IPS-18c (cell line): ENCODE measurements around the gene RGL3.
"Not testable (repeated sequence)": the region's sequence is repeated elsewhere in the genome, so short reads cannot be mapped to it uniquely, and the experiment has no call there.

ENCODE experiments used
- H3K4me3 ChIP-seq: 2 replicates; pipeline ENCODE4 v1.7.0; 2013; ENCODE audit warnings: low read depth, mild to moderate bottlenecking, low read length, moderate library complexity; ENCODE audit not compliant: insufficient read depth
- H3K9me3 ChIP-seq: one replicate; pipeline ENCODE4 v1.6.1; 2013; ENCODE audit warnings: mild to moderate bottlenecking, low read length, moderate library complexity; ENCODE audit not compliant: control insufficient read depth, insufficient read depth

The RGL3 gene

DNA sequence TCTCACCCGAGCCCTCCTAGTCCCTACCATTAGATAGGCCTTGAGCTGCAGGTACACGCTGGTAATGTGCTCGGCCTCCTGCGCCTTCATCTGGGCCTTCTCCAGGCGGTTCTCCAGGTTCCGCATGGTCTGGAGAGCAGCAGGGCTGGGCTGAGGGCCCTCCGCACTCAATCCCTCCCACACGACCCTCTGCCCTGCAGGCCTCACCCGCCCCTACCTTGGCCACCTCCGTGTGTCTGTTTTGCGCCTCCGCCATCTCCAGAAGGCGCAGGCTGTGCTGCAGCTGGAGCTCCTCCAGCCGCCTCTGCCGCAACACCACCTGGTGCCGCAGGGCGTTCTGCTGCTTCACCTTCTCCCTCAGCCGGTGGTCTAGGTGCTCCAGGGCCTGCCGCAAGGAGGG, 7.5 kb upstream of the RGL3 start:
- H3K4me3 ChIP-seq, result no peak overlapping the region

GRCh38 chr19:11425719-11426457, 6.8 kb upstream of the RGL3 start:
- Histone ChIP-seq H3K9me3 (no peaks in the 10 kb centered on the region), H3K4me3 (no peak overlapping the region)

More for the DNA sequence above, 7.5 kb upstream of the RGL3 start:
- no peaks in the 10 kb centered on the region for H3K9me3 ChIP-seq

DNA sequence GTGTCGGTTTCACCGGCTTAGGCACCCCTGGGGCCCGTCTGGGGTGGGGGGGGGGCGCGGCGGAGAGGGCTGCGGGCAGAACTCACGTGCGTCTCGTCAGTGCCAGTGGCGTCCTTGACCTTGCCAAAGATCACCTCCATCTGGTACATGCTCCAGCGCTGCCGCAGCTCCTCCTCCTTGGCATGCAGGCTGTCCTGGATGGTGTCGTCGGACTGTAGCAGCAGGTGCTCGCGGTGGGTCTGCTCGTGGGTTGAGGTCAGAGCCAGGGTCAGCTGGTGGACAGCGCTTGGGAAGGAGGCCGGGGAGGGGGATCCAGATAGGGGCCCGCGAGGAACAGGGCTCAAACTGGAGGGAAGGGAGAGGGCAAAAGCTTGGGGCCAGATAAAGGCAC, 4.7 kb upstream of the RGL3 start:
- H3K9me3 ChIP-seq, result no peaks in the 10 kb centered on the region
- no peak overlapping the region for H3K4me3 ChIP-seq

DNA sequence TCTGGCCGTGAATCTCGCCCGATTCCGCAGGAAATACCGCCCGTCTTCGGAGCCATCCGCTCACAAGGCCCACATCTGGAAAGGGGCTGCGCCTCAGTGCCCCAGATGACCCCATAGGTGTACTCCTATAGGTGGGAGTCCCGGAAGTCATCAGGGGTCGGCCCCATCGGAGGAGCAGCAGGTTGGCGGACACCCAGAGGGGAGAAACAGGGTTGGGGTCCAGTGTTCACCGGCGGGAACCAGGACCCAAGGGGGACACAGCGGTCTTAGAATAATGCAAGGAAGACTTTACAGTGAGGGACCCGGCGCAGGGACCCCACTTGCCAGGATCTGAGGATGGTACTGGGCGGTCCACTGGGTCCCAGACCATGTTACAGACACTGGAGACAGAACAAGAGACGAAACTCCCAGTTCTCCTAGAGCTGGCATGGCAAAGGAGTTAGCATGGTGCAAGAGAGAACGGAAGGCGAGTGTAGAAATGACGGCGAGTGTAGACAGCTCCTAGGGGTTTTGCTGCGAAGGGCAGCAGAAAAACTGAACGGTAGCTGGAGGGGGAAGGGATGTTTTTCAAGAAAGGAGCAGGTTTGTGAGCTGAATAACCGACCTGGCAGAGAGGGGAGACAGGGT, 4.2 kb upstream of the RGL3 start:
- H3K9me3 ChIP-seq, result no peaks in the 10 kb centered on the region
- H3K4me3 ChIP-seq, result no peak overlapping the region; the same call in 1 of the 2 replicates

DNA sequence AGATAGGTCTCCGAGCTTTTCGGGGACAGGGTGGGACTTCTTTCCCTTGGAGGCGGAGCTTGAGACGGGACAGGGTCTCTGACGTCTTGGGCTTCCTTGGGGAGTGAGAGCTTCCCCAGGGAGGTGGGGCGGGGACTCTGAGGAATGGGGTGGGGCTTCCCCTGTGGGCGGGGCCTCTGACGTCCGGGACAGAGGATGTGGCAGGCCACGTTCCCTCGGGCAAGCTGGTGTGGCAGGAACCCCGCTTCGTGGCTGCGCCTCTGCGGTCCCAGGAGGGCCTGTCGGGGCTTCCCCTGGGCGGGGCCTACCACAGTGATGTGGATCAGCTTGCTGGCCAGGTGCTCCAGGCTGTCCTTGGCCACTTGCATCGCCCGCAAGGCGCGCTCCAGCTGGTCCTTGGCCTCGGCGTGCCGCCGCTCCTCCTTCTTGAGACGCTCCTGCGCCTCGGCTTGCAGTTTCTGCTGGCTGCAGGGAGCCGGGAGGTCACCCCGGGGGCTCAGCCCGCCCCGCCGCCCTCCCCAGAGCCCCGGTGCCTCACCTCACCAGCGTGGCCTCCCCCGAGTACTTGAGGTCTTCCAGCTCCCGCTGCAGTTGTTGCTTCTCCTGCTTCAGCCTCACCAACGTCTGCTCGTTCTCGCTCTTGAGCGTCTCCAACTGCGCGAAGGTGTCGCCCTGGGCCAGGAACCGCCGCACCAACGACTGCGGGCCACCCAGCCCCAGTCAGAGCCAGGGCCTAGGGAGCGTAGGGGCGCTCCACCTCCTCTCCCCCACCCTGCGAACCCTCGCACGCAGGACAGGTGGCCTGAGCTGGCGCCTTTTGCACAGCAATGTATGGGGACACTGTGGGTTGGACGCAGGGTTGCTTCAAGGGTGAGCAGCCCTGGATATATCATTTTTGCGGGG, 3.3 kb upstream of the RGL3 start:
- Histone ChIP-seq H3K9me3 (no peaks in the 10 kb centered on the region), H3K4me3 (peak overlapping the region; percentile 46)

- peaks cover 2% of the 10 kb centered on the region for H3K9me3 ChIP-seq
- H3K4me3 ChIP-seq, result peak overlapping the region; percentile 46
Measured at GRCh38 chr19:11421371-11422098, 2.4 kb upstream of the RGL3 start.

DNA sequence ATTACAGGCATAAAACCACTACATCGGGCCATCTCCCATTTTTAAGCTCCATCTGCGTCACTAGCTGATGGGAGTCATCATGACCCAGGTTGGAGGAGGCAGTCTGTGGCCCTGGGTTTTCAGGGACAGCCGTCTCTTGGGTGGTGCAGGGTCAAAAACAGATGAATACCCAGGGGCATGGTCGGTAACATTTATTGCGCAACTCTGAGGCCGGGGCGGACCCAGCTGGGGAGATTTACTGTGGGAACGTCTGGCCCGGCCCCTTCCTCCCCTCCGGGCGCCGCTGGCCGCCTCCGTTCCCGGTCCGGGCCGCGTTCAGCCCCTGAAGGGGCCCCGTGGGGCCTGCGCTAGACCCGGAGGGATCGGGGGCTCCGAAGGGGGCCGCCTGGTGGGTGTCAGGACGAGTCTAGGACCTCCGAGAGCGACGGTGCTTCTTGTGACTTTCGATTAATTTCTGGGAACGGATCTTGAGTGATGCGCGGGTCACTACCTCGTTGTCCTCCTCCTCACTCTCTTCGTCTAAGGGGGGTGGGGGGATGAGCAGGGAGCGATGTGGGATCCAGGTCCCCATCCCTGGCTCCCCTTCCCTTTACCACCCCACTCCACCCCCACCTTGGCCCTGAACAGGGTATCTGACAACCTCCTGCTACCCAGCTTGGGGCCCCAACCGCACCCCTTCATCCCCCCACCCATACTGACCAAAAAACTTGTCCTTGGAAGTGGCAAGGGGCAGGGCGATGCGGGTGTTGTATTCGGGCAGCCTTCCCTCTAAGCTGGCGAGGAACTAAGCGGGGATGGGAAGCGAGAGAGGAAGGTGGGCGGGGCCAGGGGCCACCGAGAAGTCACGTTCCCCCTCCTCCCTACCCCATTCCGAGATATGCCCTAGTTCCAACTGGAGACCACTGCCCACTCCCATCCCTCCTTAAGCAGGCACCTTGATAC, 1.6 kb upstream of the RGL3 start:
- H3K9me3 ChIP-seq, result peaks cover 4% of the 10 kb centered on the region
- peak overlapping the region; percentile 46 for H3K4me3 ChIP-seq

- peak overlapping the region; percentile 64 for H3K4me3 ChIP-seq
- peaks cover 4% of the 10 kb centered on the region for H3K9me3 ChIP-seq
Measured at GRCh38 chr19:11418094-11418548, 993 bp downstream of the RGL3 start.

DNA sequence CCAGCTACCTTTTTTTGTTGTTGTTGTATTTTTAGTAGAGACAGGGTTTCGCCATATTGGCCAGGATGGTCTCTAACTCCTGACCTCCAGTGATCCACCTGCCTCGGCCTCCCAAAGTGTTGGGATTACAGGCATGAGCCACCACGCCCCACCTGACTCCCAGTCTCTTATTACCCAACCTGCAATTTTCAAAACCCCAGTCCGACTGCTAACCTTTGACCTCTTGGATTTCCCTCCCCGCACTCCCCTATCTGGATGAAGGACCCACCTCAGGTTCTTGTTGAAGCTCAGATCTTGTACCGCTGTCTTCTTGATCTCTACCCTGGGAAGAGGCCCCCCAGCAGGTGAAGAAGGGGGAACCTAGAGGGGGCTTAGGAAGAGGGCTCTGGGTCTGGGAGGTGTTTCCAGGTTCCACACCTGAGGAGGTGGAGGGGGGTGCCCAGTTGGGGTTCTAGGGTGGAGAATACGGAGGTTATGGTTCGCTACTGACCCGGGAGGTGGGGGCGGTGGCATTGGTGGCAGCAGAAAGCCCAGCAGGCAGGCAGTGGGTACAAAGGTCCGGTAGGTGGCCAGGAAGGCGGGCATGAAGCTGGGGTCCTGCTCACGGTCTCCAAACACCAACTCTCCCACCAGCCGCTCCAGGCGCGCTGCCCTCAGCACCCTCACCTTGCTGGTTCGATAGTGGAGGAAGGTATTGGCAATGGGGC, 2.6 kb downstream of the RGL3 start:
- H3K9me3 ChIP-seq, result peaks cover 4% of the 10 kb centered on the region
- no peak overlapping the region for H3K4me3 ChIP-seq

DNA sequence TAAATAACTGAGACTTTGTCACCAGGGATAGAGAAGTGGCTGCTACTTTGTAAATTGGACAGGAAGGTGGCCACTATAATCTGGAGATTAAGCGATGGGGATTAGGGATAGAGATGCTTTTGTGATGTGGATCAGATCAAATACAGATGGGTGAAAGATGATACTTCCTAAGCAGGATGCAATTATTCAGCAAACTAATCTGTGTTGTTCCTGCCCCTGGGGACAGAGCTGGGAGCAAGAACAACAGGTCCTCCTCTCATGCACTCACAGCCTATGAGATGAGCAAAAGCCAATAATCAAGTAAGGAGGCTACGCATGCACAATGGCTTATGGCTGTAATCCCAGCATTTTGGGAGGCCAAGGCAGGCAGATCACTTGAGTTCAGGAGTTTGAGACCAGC, 4.6 kb downstream of the RGL3 start:
- Histone ChIP-seq H3K9me3 (peaks cover 4% of the 10 kb centered on the region), H3K4me3 (no peak overlapping the region)

GRCh38 chr19:11410682-11411081, 8.4 kb downstream of the RGL3 start:
- H3K9me3 ChIP-seq, result no peaks in the 10 kb centered on the region
- no peak overlapping the region for H3K4me3 ChIP-seq

- Histone ChIP-seq H3K9me3 (no peaks in the 10 kb centered on the region), H3K4me3 (no peak overlapping the region)
Measured at GRCh38 chr19:11408591-11408990, 10.5 kb downstream of the RGL3 start.

- H3K4me3 ChIP-seq, result 0 out of 2 replicates have a peak overlapping the region, but pooled peaks have one; percentile 40
Measured at GRCh38 chr19:11406703-11407236, 12.3 kb downstream of the RGL3 start.

GRCh38 chr19:11405846-11406643, 13.1 kb downstream of the RGL3 start:
- Histone ChIP-seq H3K9me3 (no peaks in the 10 kb centered on the region), H3K4me3 (peak overlapping the region; percentile 40; the same call in 1 of the 2 replicates)

More at GRCh38 chr19:11406703-11407236, 12.3 kb downstream of the RGL3 start:
- H3K9me3 ChIP-seq, result not testable (repeated sequence)
